Measurements from ENCODE around the gene FAM53C. TPM values are rescaled to one million over a fixed set of nuclear protein-coding genes. Genes with fewer than 3 reads are reported as not detected.

The FAM53C gene
- total RNA-seq, 1 donor from 2014 or later: 13.7 TPM

- no peak for DNase-seq (ENCODE audit: low read depth)
- no peak for TF ChIP-seq CTCF (conservative IDR thresholded peaks at IDR 0.05; ENCODE audit: low read depth, low read length)
- peak overlapping the region; percentile 82 for H3K4me3 ChIP-seq (ENCODE audit: low read depth, low read length)
These were observed 7.1 kb upstream of the FAM53C start for GRCh38 chr5:138330813-138331448.

- DNase-seq (ENCODE audit: low read depth): peak; percentile 84
- peak within 1 kb of the TSS; percentile 82 for H3K4me3 ChIP-seq (ENCODE audit: low read depth, low read length)
- TF ChIP-seq CTCF (conservative IDR thresholded peaks at IDR 0.05; ENCODE audit: low read depth, low read length): no peak
These were observed 6.4 kb upstream of the FAM53C start, which contains the start of gene CDC25C for GRCh38 chr5:138331449-138332368. TSS of gene CDC25C (minus strand) at chr5:138331804. CDS start at chr5:138331180, 624 bp downstream.

- no peak for TF ChIP-seq CTCF (conservative IDR thresholded peaks at IDR 0.05; ENCODE audit: low read depth, low read length)
- no peak for DNase-seq (ENCODE audit: low read depth)
- no peak overlapping the region for H3K4me3 ChIP-seq (ENCODE audit: low read depth, low read length)
These were observed 3.1 kb upstream of the FAM53C start for GRCh38 chr5:138334867-138335447.

- peak overlapping the region; percentile 88 for H3K4me3 ChIP-seq (ENCODE audit: low read depth, low read length)
- no peak for TF ChIP-seq CTCF (conservative IDR thresholded peaks at IDR 0.05; ENCODE audit: low read depth, low read length)
- DNase-seq (ENCODE audit: low read depth): no peak
These were observed 948 bp upstream of the FAM53C start for GRCh38 chr5:138336952-138337684.

GRCh38 chr5:138338411-138339090 is 485 bp downstream of the FAM53C start:
- peak overlapping the region; percentile 88 for H3K4me3 ChIP-seq (ENCODE audit: low read depth, low read length)
- TF ChIP-seq CTCF (conservative IDR thresholded peaks at IDR 0.05; ENCODE audit: low read depth, low read length): no peak
- DNase-seq (ENCODE audit: low read depth): no peak

GRCh38 chr5:138339091-138339456 is 1.0 kb downstream of the FAM53C start:
- no peak for TF ChIP-seq CTCF (conservative IDR thresholded peaks at IDR 0.05; ENCODE audit: low read depth, low read length)
- DNase-seq (ENCODE audit: low read depth): no peak
- H3K4me3 ChIP-seq (ENCODE audit: low read depth, low read length): peak overlapping the region; percentile 88

Measured in epithelial cell of proximal tubule (primary cell).